Stimulated activated naive CD8-positive, alpha-beta T cell treated with anti-CD3 and anti-CD28 coated beads, Interleukin-15, amount 100 ng/mL, for 72 hours (primary cell): ENCODE measurements around the gene ZNF500.
"Not testable (repeated sequence)": the region's sequence is repeated elsewhere in the genome, so short reads cannot be mapped to it uniquely, and the experiment has no call there.

Experiments used
- ATAC-seq: fragments of 150-1000 bp; cut with Tn5 transposase; 2 replicates; pipeline ENCODE4 v1.10.0; 2021; ENCODE audit warnings: mild to moderate bottlenecking, moderate library complexity
- DNase-seq, 2 donors: peaks; one replicate each; pipeline ENCODE4 v3.0.0; 2021 to 2022
- H3K27ac Mint-ChIP-seq, 2 donors: one replicate each; pipeline ENCODE4 v1.8.0; 2022; ENCODE audit warnings: mild to moderate bottlenecking in 2 of 2, mixed read lengths in 2 of 2, moderate library complexity in 2 of 2
- H3K27me3 Mint-ChIP-seq: one replicate; pipeline ENCODE4 v1.8.0; 2022; ENCODE audit warnings: mixed read lengths
- H3K4me1 Mint-ChIP-seq: one replicate; pipeline ENCODE4 v1.8.0; 2022; ENCODE audit warnings: mild to moderate bottlenecking, mixed read lengths
- H3K4me3 Mint-ChIP-seq, 2 donors: one replicate each; pipeline ENCODE4 v1.8.0; 2022; ENCODE audit warnings: mild to moderate bottlenecking in 2 of 2, mixed read lengths in 2 of 2, moderate library complexity in 1 of 2
- H3K9me3 Mint-ChIP-seq, 2 donors: one replicate each; pipeline ENCODE4 v1.8.0; 2022; ENCODE audit warnings: mixed read lengths in 2 of 2

The ZNF500 gene

GRCh38 chr16:4785758-4786433 is 18.9 kb upstream of the ZNF500 start:
- DNase-seq (no peak), ATAC-seq (no peak)
- Mint-ChIP-seq H3K4me3 (no peak overlapping the region), H3K4me1 (peaks cover 3% of the 10 kb centered on the region), H3K27me3 (no peaks in the 10 kb centered on the region), H3K27ac (no peak overlapping the region), H3K9me3 (no peaks in the 10 kb centered on the region)

GRCh38 chr16:4784444-4784987 is 17.6 kb upstream of the ZNF500 start:
- H3K27ac Mint-ChIP-seq = peak overlapping the region in 1 of 2 donors; percentile 89
- not testable (repeated sequence) for ATAC-seq, H3K27me3 Mint-ChIP-seq, DNase-seq, H3K4me3 Mint-ChIP-seq, H3K4me1 Mint-ChIP-seq, H3K9me3 Mint-ChIP-seq

- no peaks in the 10 kb centered on the region for H3K4me1 Mint-ChIP-seq
- peak overlapping the region; percentile 33 to 89 for H3K27ac Mint-ChIP-seq
- no peaks in the 10 kb centered on the region for H3K9me3 Mint-ChIP-seq
- no peak overlapping the region for H3K4me3 Mint-ChIP-seq
- ATAC-seq (peak; percentile 37), DNase-seq (no peak)
- no peaks in the 10 kb centered on the region for H3K27me3 Mint-ChIP-seq
Observed at GRCh38 chr16:4783951-4784336, 17.0 kb upstream of the ZNF500 start.

GRCh38 chr16:4783251-4783950 is 16.4 kb upstream of the ZNF500 start:
- no peak overlapping the region for H3K4me3 Mint-ChIP-seq
- no peaks in the 10 kb centered on the region for H3K27me3 Mint-ChIP-seq
- no peaks in the 10 kb centered on the region for H3K9me3 Mint-ChIP-seq
- no peak overlapping the region for H3K27ac Mint-ChIP-seq
- ATAC-seq (peak; percentile 26), DNase-seq (no peak)
- no peaks in the 10 kb centered on the region for H3K4me1 Mint-ChIP-seq

- Mint-ChIP-seq H3K27ac (no peak overlapping the region), H3K4me1 (no peaks in the 10 kb centered on the region), H3K4me3 (no peak overlapping the region), H3K9me3 (no peaks in the 10 kb centered on the region), H3K27me3 (no peaks in the 10 kb centered on the region)
- no peak for DNase-seq
- no peak for ATAC-seq
Observed at GRCh38 chr16:4780235-4780634, 13.3 kb upstream of the ZNF500 start.

- no peaks in the 10 kb centered on the region for H3K9me3 Mint-ChIP-seq
- DNase-seq (no peak), ATAC-seq (no peak)
- no peak overlapping the region for H3K27ac Mint-ChIP-seq
- H3K4me3 Mint-ChIP-seq = no peak overlapping the region
- H3K4me1 Mint-ChIP-seq = no peaks in the 10 kb centered on the region
- H3K27me3 Mint-ChIP-seq = no peaks in the 10 kb centered on the region
Observed at GRCh38 chr16:4778050-4778392, 11.1 kb upstream of the ZNF500 start.

- Mint-ChIP-seq H3K9me3 (no peaks in the 10 kb centered on the region), H3K4me3 (no peak overlapping the region)
Observed at GRCh38 chr16:4777339-4778049, 10.5 kb upstream of the ZNF500 start.

GRCh38 chr16:4776141-4776705 is 9.3 kb upstream of the ZNF500 start:
- H3K27me3 Mint-ChIP-seq = no peaks in the 10 kb centered on the region
- no peak overlapping the region for H3K27ac Mint-ChIP-seq
- no peaks in the 10 kb centered on the region for H3K4me1 Mint-ChIP-seq
- no peak overlapping the region for H3K4me3 Mint-ChIP-seq
- H3K9me3 Mint-ChIP-seq = no peaks in the 10 kb centered on the region
- ATAC-seq (no peak), DNase-seq (no peak)

More at GRCh38 chr16:4777339-4778049, 10.5 kb upstream of the ZNF500 start:
- ATAC-seq (no peak), DNase-seq (no peak)
- Mint-ChIP-seq H3K4me1 (no peaks in the 10 kb centered on the region), H3K27me3 (no peaks in the 10 kb centered on the region), H3K27ac (no peak overlapping the region)

- no peaks in the 10 kb centered on the region for H3K27me3 Mint-ChIP-seq
- no peak overlapping the region for H3K4me3 Mint-ChIP-seq
- H3K27ac Mint-ChIP-seq = no peak overlapping the region
- H3K9me3 Mint-ChIP-seq = no peaks in the 10 kb centered on the region
- no peaks in the 10 kb centered on the region for H3K4me1 Mint-ChIP-seq
- DNase-seq (no peak), ATAC-seq (peak; percentile 43)
Observed at GRCh38 chr16:4775005-4775404, 8.0 kb upstream of the ZNF500 start.

GRCh38 chr16:4772351-4772750 is 5.4 kb upstream of the ZNF500 start:
- DNase-seq (no peak), ATAC-seq (no peak)
- Mint-ChIP-seq H3K9me3 (no peaks in the 10 kb centered on the region), H3K27me3 (no peaks in the 10 kb centered on the region), H3K27ac (no peak overlapping the region), H3K4me3 (no peak overlapping the region), H3K4me1 (peaks cover 22% of the 10 kb centered on the region)

- Mint-ChIP-seq H3K4me3 (no peak overlapping the region), H3K4me1 (peaks cover 24% of the 10 kb centered on the region), H3K27ac (no peak overlapping the region), H3K9me3 (no peaks in the 10 kb centered on the region), H3K27me3 (no peaks in the 10 kb centered on the region)
- no peak for ATAC-seq
- no peak for DNase-seq
Observed at GRCh38 chr16:4771646-4772045, 4.7 kb upstream of the ZNF500 start.

GRCh38 chr16:4769306-4769638 is 2.3 kb upstream of the ZNF500 start:
- Mint-ChIP-seq H3K9me3 (no peaks in the 10 kb centered on the region), H3K27me3 (no peaks in the 10 kb centered on the region), H3K4me3 (peak overlapping the region in 1 of 2 donors; percentile 94), H3K27ac (no peak overlapping the region), H3K4me1 (peaks cover 37% of the 10 kb centered on the region)
- DNase-seq = no peak
- no peak for ATAC-seq

- Mint-ChIP-seq H3K9me3 (no peaks in the 10 kb centered on the region), H3K27ac (peak overlapping the region; percentile 88 to 95), H3K27me3 (no peaks in the 10 kb centered on the region), H3K4me1 (peaks cover 37% of the 10 kb centered on the region), H3K4me3 (peak overlapping the region; percentile 89 to 94)
- ATAC-seq (peak; percentile 80), DNase-seq (peak; percentile 70 to 88)
Observed at GRCh38 chr16:4768549-4769305, 1.8 kb upstream of the ZNF500 start.

GRCh38 chr16:4767872-4768548 is 1.0 kb upstream of the ZNF500 start:
- Mint-ChIP-seq H3K4me3 (peak overlapping the region; percentile 89 to 94), H3K27me3 (no peaks in the 10 kb centered on the region), H3K9me3 (no peaks in the 10 kb centered on the region), H3K4me1 (peaks cover 37% of the 10 kb centered on the region), H3K27ac (peak overlapping the region in 1 of 2 donors; percentile 88)
- no peak for ATAC-seq
- no peak for DNase-seq
